HepG2 (cell line): ENCODE data around the gene ZNF324B. TPM values are rescaled to one million over a fixed set of nuclear protein-coding genes. Genes with fewer than 3 reads are reported as not detected.
A peak's percentile ranks its signal among the peaks of the same experiment; 100 is the strongest.

Experiments used
- FOXM1 ChIP-seq: sonication (generic); formaldehyde crosslinking; IDR thresholded peaks from 2 replicates; pipeline ENCODE4 v1.5.0; 2020; ENCODE audit warnings: missing genetic modification reagents
- KAT2B ChIP-seq: fragments of 150-350 bp; IDR thresholded peaks from 2 replicates; pipeline ENCODE4 v1.6.1; 2014; ENCODE audit warnings: low read depth, low read length, borderline replicate concordance
- RFXANK ChIP-seq: IDR thresholded peaks from 2 replicates; pipeline ENCODE4 v1.6.1; 2016
- SCMH1 ChIP-seq: sonication (generic); formaldehyde crosslinking; IDR thresholded peaks from 2 replicates; pipeline ENCODE4 v1.9.0; 2021; ENCODE audit warnings: missing genetic modification reagents, mild to moderate bottlenecking, borderline replicate concordance
- U2AF2 ChIP-seq: fragments of 200-400 bp; formaldehyde crosslinking; IDR thresholded peaks from 2 replicates; pipeline ENCODE4 v1.6.1; 2017; ENCODE audit warnings: low read depth, mild to moderate bottlenecking, low read length
- ZKSCAN1 ChIP-seq: fragments of 150-350 bp; IDR thresholded peaks from 2 replicates; pipeline ENCODE4 v1.6.1; 2014; ENCODE audit warnings: low read length
- ZNF207 ChIP-seq: fragments of 450-650 bp; IDR thresholded peaks from 2 replicates; pipeline ENCODE4 v1.6.1; 2016; ENCODE audit warnings: antibody characterized with exemption, borderline replicate concordance
- ZNF253 ChIP-seq: sonication (generic); formaldehyde crosslinking; IDR thresholded peaks from 2 replicates; pipeline ENCODE4 v1.8.0; 2022; ENCODE audit warnings: mild to moderate bottlenecking, missing genetic modification reagents, borderline replicate concordance
- ZNF30 ChIP-seq: sonication (generic); formaldehyde crosslinking; IDR thresholded peaks from 2 replicates; pipeline ENCODE4 v1.5.0; 2020; ENCODE audit warnings: mild to moderate bottlenecking, missing genetic modification reagents
- ZNF446 ChIP-seq: sonication (generic); formaldehyde crosslinking; IDR thresholded peaks from 2 replicates; pipeline ENCODE4 v1.5.0; 2020; ENCODE audit warnings: mild to moderate bottlenecking, missing genetic modification reagents
- ZNF484 ChIP-seq: sonication (generic); formaldehyde crosslinking; IDR thresholded peaks from 2 replicates; pipeline ENCODE4 v1.5.1; 2020; ENCODE audit warnings: mild to moderate bottlenecking, low read depth, missing genetic modification reagents, borderline replicate concordance
- polyA plus RNA-seq, 8 experiments: library from polyadenylated mRNA; depleted of rRNA in 3 of 8; stranded (reverse) in 7 of 8; unstranded in 1 of 8; fragments of >200 nt; fragmentation: Illumina TruSeq in 4 of 8; extraction: Trizol in 4 of 8; gene quantifications; 2 replicates each; pipeline versions ENCODE4 v1.2.1 to v1.2.3, GENCODE V29; 2011 to 2016; ENCODE audit warnings: low read depth in 4 of 8, missing spikeins in 1 of 8, mixed read lengths in 1 of 8; ENCODE audit not compliant: insufficient read depth in 1 of 8
- total RNA-seq, 5 experiments: library from RNA; depleted of rRNA; stranded (reverse); fragments of >200 nt; fragmentation: Illumina TruSeq; extraction: Trizol; gene quantifications; 2 replicates each; pipeline ENCODE4 v1.2.3, GENCODE V29; 2016; ENCODE audit warnings: low read depth in 1 of 5
- TF ChIP-seq, protein P1 (sequence below): IDR thresholded peaks from 2 replicates; pipeline ENCODE4 v1.6.1; 2016; ENCODE audit warnings: missing compliant biosample characterization, missing genetic modification reagents, borderline replicate concordance
- TF ChIP-seq, protein P2 (sequence below): sonication (generic); formaldehyde crosslinking; IDR thresholded peaks from 2 replicates; pipeline ENCODE4 v1.9.0; 2022; ENCODE audit warnings: missing genetic modification reagents, mild to moderate bottlenecking, borderline replicate concordance
- TF ChIP-seq, protein P3 (sequence below), 2 experiments: sonication (generic) in 1 of 2; formaldehyde crosslinking in 1 of 2; IDR thresholded peaks; 2 replicates each; pipeline versions ENCODE4 v1.4.0 to v1.6.1; 2016 to 2020; ENCODE audit warnings: borderline replicate concordance in 1 of 2, low read depth in 1 of 2, mild to moderate bottlenecking in 1 of 2, missing genetic modification reagents in 1 of 2
- TF ChIP-seq, protein P4 (sequence below): IDR thresholded peaks from 2 replicates; pipeline ENCODE4 v1.6.1; 2012; ENCODE audit warnings: low read length, improper control_type of control experiment
- TF ChIP-seq, protein P5 (sequence below): sonication (generic); formaldehyde crosslinking; conservative IDR thresholded peaks from 2 replicates; pipeline ENCODE4 v1.8.1; 2023; ENCODE audit warnings: missing genetic modification reagents

The ZNF324B gene
- total and polyA plus RNA-seq, 2 of the 13 experiments (the other 11 are each of a cell fraction or from before 2014, with no cell fraction given): 0.53 to 3.0 TPM

DNA sequence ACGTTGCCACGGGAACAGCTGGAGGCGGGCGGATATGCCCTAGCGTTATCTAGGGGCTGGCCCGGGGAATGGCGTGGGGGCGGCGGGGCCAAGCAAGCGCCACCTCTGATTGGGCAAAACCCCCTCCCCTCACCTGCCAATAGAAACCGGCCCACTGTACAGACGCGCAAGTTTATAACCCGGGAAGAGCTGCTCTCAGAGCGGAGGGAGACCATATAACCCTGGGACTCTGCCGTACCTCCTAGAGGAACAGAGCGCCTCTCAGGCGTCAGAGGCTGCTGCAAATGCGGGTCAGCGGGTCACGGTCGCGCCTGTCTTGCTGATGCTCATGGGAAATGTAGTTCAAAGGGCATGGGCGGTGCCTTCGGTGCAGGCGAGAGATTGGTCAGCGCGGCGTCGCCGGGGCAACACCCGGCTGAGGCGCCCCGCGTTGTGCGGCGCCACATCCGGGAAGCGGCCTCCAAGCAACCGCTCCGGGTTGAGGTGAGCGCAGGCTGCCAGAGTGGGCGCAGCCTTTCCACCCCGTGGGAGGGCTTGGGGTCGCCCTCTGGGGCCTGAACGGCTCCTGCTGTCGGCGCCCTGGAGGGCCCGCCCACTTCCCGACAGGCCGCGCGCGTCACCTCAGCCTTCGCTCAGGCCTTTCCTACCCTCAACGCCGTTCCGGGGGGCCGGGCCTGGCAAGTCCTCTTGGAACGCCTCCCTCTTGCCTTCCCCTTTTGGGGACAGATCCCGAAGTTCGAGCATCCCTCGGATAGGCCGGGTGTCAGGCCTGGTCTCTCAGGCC, 24.5 kb downstream of the ZNF324B start, which contains the start of gene ZNF446 (continued):
- TF ChIP-seq ZNF484: no peak
- TF ChIP-seq SCMH1 (CRISPR knock-in tag): no peak
- no peak for TF ChIP-seq ZNF253 (CRISPR knock-in tag)
- TF ChIP-seq, protein P1, sequence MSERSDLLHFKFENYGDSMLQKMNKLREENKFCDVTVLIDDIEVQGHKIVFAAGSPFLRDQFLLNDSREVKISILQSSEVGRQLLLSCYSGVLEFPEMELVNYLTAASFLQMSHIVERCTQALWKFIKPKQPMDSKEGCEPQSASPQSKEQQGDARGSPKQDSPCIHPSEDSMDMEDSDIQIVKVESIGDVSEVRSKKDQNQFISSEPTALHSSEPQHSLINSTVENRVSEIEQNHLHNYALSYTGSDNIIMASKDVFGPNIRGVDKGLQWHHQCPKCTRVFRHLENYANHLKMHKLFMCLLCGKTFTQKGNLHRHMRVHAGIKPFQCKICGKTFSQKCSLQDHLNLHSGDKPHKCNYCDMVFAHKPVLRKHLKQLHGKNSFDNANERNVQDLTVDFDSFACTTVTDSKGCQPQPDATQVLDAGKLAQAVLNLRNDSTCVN: 0 out of 2 replicates have a peak, but pooled peaks have one; percentile 15
- TF ChIP-seq, protein P2, sequence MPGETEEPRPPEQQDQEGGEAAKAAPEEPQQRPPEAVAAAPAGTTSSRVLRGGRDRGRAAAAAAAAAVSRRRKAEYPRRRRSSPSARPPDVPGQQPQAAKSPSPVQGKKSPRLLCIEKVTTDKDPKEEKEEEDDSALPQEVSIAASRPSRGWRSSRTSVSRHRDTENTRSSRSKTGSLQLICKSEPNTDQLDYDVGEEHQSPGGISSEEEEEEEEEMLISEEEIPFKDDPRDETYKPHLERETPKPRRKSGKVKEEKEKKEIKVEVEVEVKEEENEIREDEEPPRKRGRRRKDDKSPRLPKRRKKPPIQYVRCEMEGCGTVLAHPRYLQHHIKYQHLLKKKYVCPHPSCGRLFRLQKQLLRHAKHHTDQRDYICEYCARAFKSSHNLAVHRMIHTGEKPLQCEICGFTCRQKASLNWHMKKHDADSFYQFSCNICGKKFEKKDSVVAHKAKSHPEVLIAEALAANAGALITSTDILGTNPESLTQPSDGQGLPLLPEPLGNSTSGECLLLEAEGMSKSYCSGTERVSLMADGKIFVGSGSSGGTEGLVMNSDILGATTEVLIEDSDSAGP: peak; percentile 86; the same call in 1 of the 2 replicates
- TF ChIP-seq ZKSCAN1: no peak
- no peak for TF ChIP-seq ZNF207
- no peak for TF ChIP-seq ZNF30 (CRISPR knock-in tag)
- TF ChIP-seq, protein P3, sequence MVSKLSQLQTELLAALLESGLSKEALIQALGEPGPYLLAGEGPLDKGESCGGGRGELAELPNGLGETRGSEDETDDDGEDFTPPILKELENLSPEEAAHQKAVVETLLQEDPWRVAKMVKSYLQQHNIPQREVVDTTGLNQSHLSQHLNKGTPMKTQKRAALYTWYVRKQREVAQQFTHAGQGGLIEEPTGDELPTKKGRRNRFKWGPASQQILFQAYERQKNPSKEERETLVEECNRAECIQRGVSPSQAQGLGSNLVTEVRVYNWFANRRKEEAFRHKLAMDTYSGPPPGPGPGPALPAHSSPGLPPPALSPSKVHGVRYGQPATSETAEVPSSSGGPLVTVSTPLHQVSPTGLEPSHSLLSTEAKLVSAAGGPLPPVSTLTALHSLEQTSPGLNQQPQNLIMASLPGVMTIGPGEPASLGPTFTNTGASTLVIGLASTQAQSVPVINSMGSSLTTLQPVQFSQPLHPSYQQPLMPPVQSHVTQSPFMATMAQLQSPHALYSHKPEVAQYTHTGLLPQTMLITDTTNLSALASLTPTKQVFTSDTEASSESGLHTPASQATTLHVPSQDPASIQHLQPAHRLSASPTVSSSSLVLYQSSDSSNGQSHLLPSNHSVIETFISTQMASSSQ (IDR thresholded peaks at IDR 0.05; ENCODE audit: low read depth): no peak
- TF ChIP-seq, protein P3 (CRISPR knock-in tag; IDR thresholded peaks at IDR 0.05; ENCODE audit: borderline replicate concordance): peak; percentile 29; the same call in 1 of the 2 replicates
- TF ChIP-seq, protein P4, sequence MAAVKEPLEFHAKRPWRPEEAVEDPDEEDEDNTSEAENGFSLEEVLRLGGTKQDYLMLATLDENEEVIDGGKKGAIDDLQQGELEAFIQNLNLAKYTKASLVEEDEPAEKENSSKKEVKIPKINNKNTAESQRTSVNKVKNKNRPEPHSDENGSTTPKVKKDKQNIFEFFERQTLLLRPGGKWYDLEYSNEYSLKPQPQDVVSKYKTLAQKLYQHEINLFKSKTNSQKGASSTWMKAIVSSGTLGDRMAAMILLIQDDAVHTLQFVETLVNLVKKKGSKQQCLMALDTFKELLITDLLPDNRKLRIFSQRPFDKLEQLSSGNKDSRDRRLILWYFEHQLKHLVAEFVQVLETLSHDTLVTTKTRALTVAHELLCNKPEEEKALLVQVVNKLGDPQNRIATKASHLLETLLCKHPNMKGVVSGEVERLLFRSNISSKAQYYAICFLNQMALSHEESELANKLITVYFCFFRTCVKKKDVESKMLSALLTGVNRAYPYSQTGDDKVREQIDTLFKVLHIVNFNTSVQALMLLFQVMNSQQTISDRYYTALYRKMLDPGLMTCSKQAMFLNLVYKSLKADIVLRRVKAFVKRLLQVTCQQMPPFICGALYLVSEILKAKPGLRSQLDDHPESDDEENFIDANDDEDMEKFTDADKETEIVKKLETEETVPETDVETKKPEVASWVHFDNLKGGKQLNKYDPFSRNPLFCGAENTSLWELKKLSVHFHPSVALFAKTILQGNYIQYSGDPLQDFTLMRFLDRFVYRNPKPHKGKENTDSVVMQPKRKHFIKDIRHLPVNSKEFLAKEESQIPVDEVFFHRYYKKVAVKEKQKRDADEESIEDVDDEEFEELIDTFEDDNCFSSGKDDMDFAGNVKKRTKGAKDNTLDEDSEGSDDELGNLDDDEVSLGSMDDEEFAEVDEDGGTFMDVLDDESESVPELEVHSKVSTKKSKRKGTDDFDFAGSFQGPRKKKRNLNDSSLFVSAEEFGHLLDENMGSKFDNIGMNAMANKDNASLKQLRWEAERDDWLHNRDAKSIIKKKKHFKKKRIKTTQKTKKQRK: no peak
- peak; percentile 55; the same call in 1 of the 2 replicates for TF ChIP-seq RFXANK
- TF ChIP-seq, protein P5, sequence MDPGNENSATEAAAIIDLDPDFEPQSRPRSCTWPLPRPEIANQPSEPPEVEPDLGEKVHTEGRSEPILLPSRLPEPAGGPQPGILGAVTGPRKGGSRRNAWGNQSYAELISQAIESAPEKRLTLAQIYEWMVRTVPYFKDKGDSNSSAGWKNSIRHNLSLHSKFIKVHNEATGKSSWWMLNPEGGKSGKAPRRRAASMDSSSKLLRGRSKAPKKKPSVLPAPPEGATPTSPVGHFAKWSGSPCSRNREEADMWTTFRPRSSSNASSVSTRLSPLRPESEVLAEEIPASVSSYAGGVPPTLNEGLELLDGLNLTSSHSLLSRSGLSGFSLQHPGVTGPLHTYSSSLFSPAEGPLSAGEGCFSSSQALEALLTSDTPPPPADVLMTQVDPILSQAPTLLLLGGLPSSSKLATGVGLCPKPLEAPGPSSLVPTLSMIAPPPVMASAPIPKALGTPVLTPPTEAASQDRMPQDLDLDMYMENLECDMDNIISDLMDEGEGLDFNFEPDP: no peak
- TF ChIP-seq U2AF2: no peak; the same call in 1 of the 2 replicates
- TF ChIP-seq FOXM1 (CRISPR knock-in tag): no peak
- TF ChIP-seq KAT2B: no peak
- no peak for TF ChIP-seq ZNF446 (CRISPR knock-in tag)
